Measurements from ENCODE around the gene ARAP1. TPM values are rescaled to one million over a fixed set of nuclear protein-coding genes. Genes with fewer than 3 reads are reported as not detected.

Gene ARAP1
- total and polyA plus RNA-seq, 2 experiments from 2014 or later: 41.5 to 200 TPM

DNA sequence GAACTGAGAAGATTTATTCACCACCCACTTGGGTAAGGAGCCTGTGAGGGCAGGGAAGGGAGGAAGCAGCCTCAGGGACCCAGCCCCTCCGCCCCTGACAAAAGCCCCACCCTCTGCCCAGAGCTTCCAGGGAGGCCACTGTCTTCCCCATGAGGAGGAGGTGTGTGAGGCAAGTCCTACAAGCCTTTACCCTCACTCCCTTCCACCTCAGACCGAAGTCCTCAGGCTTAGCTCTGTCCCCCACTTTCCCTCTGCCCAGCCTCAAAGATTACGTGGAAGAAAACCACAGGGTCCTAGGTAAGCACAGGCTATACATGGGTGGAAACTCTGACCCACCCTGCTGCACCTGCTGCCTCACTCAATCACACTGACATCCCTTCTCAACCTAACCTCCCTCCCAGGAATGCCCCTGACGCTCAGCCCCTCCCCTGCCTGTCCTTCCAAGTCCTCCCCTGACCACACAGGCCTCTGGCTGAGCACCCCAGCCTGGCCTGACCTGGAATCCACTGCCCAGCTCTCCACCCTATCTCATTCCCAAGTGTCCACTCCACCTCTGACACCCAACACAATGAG lies 3.6 kb upstream of the ARAP1 start:
- peaks cover 10% of the 10 kb centered on the region for H3K4me1 ChIP-seq (ENCODE audit: low read depth)
- no peak for TF ChIP-seq CTCF (IDR thresholded peaks at IDR 0.05; ENCODE audit: low read depth, low read length)

GRCh38 chr11:72754544-72755155 lies 2.4 kb upstream of the ARAP1 start:
- no peak overlapping the region for H3K4me3 ChIP-seq

More for the DNA sequence above, 3.6 kb upstream of the ARAP1 start:
- Histone ChIP-seq H3K9me3 (ENCODE audit: low read depth) (no peaks in the 10 kb centered on the region), H3K4me3 (no peak overlapping the region), H3K36me3 (no peaks in the 10 kb centered on the region), H3K27ac (no peak overlapping the region), H3K27me3 (no peaks in the 10 kb centered on the region)
- DNase-seq (ENCODE audit: low read depth in 1 of 2, low spot score in 1 of 2): no peak

GRCh38 chr11:72754149-72754543 lies 1.9 kb upstream of the ARAP1 start:
- Histone ChIP-seq H3K27ac (no peak overlapping the region), H3K4me3 (no peak overlapping the region), H3K4me1 (ENCODE audit: low read depth) (peaks cover 15% of the 10 kb centered on the region), H3K36me3 (no peaks in the 10 kb centered on the region), H3K27me3 (no peaks in the 10 kb centered on the region), H3K9me3 (ENCODE audit: low read depth) (no peaks in the 10 kb centered on the region)
- DNase-seq (ENCODE audit: low read depth in 1 of 2, low spot score in 1 of 2): no peak
- no peak for TF ChIP-seq CTCF (IDR thresholded peaks at IDR 0.05; ENCODE audit: low read depth, low read length)

More at GRCh38 chr11:72754544-72755155, 2.4 kb upstream of the ARAP1 start:
- H3K36me3 ChIP-seq: no peaks in the 10 kb centered on the region
- peaks cover 15% of the 10 kb centered on the region for H3K4me1 ChIP-seq (ENCODE audit: low read depth)
- no peak for TF ChIP-seq CTCF (IDR thresholded peaks at IDR 0.05; ENCODE audit: low read depth, low read length)
- H3K27ac ChIP-seq: no peak overlapping the region
- no peaks in the 10 kb centered on the region for H3K27me3 ChIP-seq
- no peaks in the 10 kb centered on the region for H3K9me3 ChIP-seq (ENCODE audit: low read depth)
- DNase-seq (ENCODE audit: low read depth in 1 of 2, low spot score in 1 of 2): no peak

DNA sequence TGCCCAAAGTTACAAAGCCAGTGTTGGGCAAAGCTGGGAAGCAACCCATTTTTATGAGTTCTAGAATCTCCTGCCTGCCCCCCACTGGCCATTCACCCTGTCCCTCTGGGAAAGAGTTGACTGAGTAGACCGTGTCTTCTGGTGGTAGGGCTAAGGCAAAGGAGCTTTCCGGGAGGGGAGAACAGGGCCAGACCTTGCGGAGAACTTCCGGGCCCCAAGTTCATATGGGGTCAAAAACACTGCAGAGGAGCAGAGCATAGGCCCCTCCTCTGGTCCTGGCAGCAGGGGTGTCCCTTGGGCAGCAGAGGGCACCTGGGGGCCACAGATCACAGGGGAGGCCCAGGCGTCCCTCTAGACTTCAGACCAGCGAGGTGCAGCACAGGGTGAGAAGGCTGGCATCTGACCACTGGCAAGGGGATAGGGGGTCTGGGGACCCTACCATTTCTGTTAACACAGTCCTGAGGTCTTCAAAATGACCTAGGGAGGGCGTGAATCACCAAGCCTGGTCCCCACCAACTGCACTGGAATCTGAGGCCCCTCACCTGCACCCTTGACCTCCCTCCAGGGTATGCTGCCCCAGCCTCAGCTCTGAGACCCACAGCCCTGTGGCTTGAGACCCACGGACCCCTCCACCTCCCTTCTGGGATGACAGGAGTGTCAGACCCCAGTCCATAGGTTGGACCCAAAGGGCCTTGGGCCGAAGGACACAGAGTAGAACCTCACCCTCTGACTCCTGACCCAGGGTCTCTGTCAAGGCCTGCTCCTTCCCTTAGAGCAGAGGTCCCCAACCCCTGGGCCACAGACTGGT lies 1.3 kb upstream of the ARAP1 start:
- no peaks in the 10 kb centered on the region for H3K36me3 ChIP-seq
- no peak overlapping the region for H3K4me3 ChIP-seq
- H3K27ac ChIP-seq: no peak overlapping the region
- no peaks in the 10 kb centered on the region for H3K27me3 ChIP-seq
- peak; percentile 12 for TF ChIP-seq CTCF (IDR thresholded peaks at IDR 0.05; ENCODE audit: low read depth, low read length)
- no peak for DNase-seq (ENCODE audit: low read depth in 1 of 2, low spot score in 1 of 2)
- no peaks in the 10 kb centered on the region for H3K9me3 ChIP-seq (ENCODE audit: low read depth)
- peaks cover 15% of the 10 kb centered on the region for H3K4me1 ChIP-seq (ENCODE audit: low read depth)

- DNase-seq (ENCODE audit: low read depth in 1 of 2, low spot score in 1 of 2): no peak
- no peaks in the 10 kb centered on the region for H3K27me3 ChIP-seq
- no peak for TF ChIP-seq CTCF (IDR thresholded peaks at IDR 0.05; ENCODE audit: low read depth, low read length)
- no peaks in the 10 kb centered on the region for H3K9me3 ChIP-seq (ENCODE audit: low read depth)
- H3K4me1 ChIP-seq (ENCODE audit: low read depth): peaks cover 19% of the 10 kb centered on the region
- H3K27ac ChIP-seq: peak overlapping the region; percentile 41
- H3K4me3 ChIP-seq: peak overlapping the region; percentile 93
- H3K36me3 ChIP-seq: no peaks in the 10 kb centered on the region
Measured at GRCh38 chr11:72751116-72752087, 806 bp downstream of the ARAP1 start.
